Activated CD4-positive, CD25-positive, alpha-beta regulatory T cell (primary cell): Measurements from ENCODE around the gene AMER2.

ENCODE experiments used
- DNase-seq, 4 experiments: peaks; one replicate each; lab custom pipeline; 2025; lab: John Stamatoyannopoulos, UW

The AMER2 gene

GRCh38 chr13:25171517-25172302, at the start of gene AMER2:
TSS of gene AMER2 (minus strand) at chr13:25172288. CDS start at chr13:25171619, 669 bp downstream.
- DNase-seq = no peak

- no peak for DNase-seq
Measured at GRCh38 chr13:25218019-25218418, 45.9 kb upstream of the AMER2 start.

- DNase-seq = no peak
Measured at GRCh38 chr13:25217023-25217885, 45.2 kb upstream of the AMER2 start.

- no peak for DNase-seq
Measured at GRCh38 chr13:25215253-25215575, 43.1 kb upstream of the AMER2 start.

- no peak for DNase-seq
Measured at GRCh38 chr13:25214491-25215252, 42.6 kb upstream of the AMER2 start.

- DNase-seq = no peak
Measured at GRCh38 chr13:25213715-25214114, 41.6 kb upstream of the AMER2 start.

- DNase-seq = no peak
Measured at GRCh38 chr13:25210842-25211569, 38.9 kb upstream of the AMER2 start.

GRCh38 chr13:25207291-25207810, 35.3 kb upstream of the AMER2 start:
- no peak for DNase-seq

- DNase-seq = no peak
Measured at GRCh38 chr13:25204863-25205262, 32.8 kb upstream of the AMER2 start.

- DNase-seq = no peak
Measured at GRCh38 chr13:25203127-25203740, 31.1 kb upstream of the AMER2 start.

GRCh38 chr13:25200783-25201182, 28.7 kb upstream of the AMER2 start:
- no peak for DNase-seq

GRCh38 chr13:25198647-25199046, 26.6 kb upstream of the AMER2 start:
- no peak for DNase-seq

- DNase-seq = no peak
Measured at GRCh38 chr13:25196971-25197370, 24.9 kb upstream of the AMER2 start.

- DNase-seq = no peak
Measured at GRCh38 chr13:25192936-25193335, 20.8 kb upstream of the AMER2 start.

GRCh38 chr13:25192489-25192888, 20.4 kb upstream of the AMER2 start:
- DNase-seq = no peak

GRCh38 chr13:25192052-25192451, 20.0 kb upstream of the AMER2 start:
- no peak for DNase-seq

GRCh38 chr13:25190771-25191170, 18.7 kb upstream of the AMER2 start:
- DNase-seq = no peak

- no peak for DNase-seq
Measured at GRCh38 chr13:25190256-25190655, 18.2 kb upstream of the AMER2 start.

- no peak for DNase-seq
Measured at GRCh38 chr13:25187596-25187995, 15.5 kb upstream of the AMER2 start.

- DNase-seq = no peak
Measured at GRCh38 chr13:25186187-25186586, 14.1 kb upstream of the AMER2 start.

GRCh38 chr13:25181597-25181996, 9.5 kb upstream of the AMER2 start:
- DNase-seq = no peak
